ENCODE data around the gene CNTN3. TPM values are rescaled to one million over a fixed set of nuclear protein-coding genes. Genes with fewer than 3 reads are reported as not detected.

Gene CNTN3
- total RNA-seq, 4 donors from 2014 or later, result 1.6 to 3.5 (median 2.6) TPM

DNA sequence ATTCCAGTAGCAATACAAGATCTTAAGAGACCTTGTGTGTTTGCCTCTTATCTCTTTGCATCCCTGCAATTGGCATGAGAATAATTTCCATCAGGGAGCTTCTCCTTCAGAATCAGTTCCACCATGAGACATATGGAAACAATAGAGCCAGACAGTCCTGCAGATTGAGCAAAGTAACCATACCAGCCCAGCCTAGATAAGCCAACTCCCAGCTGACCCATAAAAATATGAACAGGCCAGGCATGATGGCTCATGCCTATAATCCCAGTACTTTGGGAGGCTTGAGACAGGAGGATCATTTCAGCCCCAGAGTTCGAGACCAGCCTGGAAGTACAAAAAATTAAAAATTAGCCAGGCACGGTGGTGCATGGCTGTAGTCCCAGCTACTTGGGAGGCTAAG, 12.7 kb downstream of the CNTN3 start:
- ATAC-seq (ENCODE audit: low FRiP score) (no peak), DNase-seq (ENCODE audit: low spot score) (no peak)
- TF ChIP-seq, protein P1, sequence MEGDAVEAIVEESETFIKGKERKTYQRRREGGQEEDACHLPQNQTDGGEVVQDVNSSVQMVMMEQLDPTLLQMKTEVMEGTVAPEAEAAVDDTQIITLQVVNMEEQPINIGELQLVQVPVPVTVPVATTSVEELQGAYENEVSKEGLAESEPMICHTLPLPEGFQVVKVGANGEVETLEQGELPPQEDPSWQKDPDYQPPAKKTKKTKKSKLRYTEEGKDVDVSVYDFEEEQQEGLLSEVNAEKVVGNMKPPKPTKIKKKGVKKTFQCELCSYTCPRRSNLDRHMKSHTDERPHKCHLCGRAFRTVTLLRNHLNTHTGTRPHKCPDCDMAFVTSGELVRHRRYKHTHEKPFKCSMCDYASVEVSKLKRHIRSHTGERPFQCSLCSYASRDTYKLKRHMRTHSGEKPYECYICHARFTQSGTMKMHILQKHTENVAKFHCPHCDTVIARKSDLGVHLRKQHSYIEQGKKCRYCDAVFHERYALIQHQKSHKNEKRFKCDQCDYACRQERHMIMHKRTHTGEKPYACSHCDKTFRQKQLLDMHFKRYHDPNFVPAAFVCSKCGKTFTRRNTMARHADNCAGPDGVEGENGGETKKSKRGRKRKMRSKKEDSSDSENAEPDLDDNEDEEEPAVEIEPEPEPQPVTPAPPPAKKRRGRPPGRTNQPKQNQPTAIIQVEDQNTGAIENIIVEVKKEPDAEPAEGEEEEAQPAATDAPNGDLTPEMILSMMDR (IDR thresholded peaks at IDR 0.05), result no peak

DNA sequence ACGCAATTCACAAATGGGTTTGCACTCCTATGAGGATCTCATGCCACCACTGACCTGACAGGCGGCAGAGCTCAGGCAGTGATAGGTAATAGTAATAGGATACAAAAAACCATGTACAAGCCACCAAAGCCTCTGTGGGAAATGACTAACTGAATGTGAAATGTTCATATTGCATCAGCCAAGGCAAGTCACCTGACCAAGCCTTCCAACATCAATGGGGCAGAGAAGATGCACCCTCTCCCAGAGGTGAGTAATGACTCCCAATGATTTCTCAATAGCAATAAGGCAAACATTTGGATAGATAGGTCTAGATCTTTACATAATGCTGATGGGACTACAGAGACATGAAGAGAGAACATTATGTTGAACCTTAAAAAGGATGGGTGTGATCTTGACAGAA, 14.9 kb downstream of the CNTN3 start:
- TF ChIP-seq, protein P1 (IDR thresholded peaks at IDR 0.05), result no peak
- ATAC-seq (ENCODE audit: low FRiP score) (no peak), DNase-seq (ENCODE audit: low spot score) (no peak)

DNA sequence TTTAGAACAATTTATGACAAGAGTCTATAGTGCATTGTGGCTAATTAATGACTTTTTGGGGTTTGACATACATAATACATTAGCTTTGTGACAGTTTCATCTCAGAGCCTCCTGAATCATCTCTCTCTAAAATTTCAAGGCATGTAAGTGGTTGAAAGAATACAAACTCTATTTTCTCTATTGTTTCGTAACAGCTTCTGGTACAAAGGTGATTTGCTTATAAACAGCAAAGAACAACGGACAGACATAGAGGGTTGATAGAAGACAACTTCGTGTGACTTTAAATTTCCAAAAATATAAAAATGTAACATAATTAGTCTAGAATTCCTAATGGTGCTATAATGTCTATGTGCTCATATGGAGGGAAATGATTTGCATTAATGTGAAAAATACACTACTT, 21.3 kb downstream of the CNTN3 start:
- DNase-seq (ENCODE audit: low spot score) (no peak), ATAC-seq (ENCODE audit: low FRiP score) (no peak)

DNA sequence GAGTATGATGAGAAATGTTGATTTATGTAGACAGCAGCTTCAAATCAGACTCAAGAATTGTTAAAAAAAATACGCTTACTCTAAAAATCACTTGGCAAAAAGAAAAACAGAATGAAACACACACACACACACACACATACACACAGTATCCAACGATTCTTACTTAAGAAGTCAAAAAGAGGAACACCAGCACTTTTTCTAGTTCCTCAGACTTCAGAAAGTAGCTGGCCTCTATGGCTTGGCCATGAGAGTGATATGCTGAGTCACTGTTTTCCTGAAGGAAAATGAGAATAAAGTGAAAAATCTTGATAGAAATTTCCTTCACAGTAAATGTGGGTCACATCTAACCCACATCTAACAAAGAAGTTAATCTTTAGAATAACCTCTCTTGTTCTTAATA, 22.1 kb downstream of the CNTN3 start:
- ATAC-seq (ENCODE audit: low FRiP score) (no peak), DNase-seq (ENCODE audit: low spot score) (no peak)
- TF ChIP-seq, protein P1 (IDR thresholded peaks at IDR 0.05), result no peak

More for the DNA sequence above, 21.3 kb downstream of the CNTN3 start:
- TF ChIP-seq, protein P1 (IDR thresholded peaks at IDR 0.05), result no peak

DNA sequence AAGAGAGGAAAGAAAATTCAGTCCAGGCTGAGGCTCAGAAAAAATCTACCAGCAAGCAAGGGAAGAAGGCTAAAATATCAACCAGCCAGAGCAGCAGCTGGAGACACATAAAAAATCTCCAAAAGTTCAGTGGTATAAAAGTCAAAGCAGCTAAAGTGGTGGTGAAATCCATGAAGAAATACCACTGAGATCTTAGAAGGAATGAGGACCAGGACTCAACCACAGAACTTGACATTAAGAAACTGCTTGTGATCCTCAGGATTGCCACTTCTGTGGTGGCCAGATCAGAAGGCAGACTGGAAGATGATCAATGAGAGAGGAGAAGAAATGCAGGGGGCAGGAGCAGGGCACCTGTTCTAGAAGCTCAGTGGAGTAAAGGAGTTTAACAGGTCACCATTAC, 22.5 kb downstream of the CNTN3 start:
- TF ChIP-seq, protein P1 (IDR thresholded peaks at IDR 0.05), result no peak
- ATAC-seq (ENCODE audit: low FRiP score) (no peak), DNase-seq (ENCODE audit: low spot score) (no peak)

DNA sequence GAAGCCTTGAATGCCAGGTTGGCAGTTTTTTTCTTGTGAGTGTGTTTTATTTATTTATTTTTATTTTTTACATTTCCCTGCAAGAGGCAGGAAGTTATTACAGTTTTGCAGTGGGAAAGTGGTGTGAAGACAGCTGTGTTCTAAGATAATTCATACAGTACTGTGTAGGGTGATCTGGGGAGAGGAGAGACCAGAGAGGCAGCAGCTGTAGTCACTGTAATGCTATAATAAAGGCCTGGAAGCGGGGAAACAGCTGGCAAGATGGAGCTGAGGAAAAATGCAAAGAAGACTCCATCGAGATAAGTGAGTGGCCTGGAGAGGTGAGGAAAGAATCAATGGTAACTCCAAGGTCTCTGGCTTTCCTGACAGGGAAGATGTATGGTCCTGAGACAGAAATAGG, 23.1 kb downstream of the CNTN3 start:
- TF ChIP-seq, protein P1 (IDR thresholded peaks at IDR 0.05), result no peak
- ATAC-seq (ENCODE audit: low FRiP score), result no peak

DNA sequence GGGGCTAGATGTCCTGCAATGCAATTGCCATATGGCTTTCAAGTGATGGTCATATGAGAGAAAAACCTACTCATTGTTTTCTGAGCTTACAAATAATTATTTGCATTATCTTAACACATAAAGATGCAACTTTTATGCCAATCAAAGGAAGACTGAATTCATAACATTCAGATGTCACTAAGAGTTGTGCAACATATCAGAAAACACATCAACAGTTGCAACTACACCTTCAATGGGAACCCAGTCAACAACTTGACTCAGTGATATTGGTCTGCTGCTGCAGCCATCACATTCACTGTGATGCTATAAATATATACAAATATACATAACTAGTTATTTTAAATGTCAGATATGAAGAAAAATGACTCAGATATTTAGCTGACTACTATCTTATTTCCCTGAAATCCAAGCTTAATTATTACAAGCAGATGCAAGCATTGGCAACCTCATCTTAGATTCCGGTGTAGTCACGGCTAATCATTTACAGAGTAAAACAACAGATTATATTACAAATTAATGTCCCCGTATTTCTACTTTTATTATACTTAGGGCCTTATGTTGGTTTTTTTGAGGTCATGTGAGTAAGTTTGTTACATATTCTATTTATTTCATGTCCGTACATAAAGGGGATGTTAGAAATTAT, 23.7 kb downstream of the CNTN3 start:
- DNase-seq (ENCODE audit: low spot score), result no peak
- no peak for ATAC-seq (ENCODE audit: low FRiP score)
- TF ChIP-seq, protein P1 (IDR thresholded peaks at IDR 0.05), result no peak

More for the DNA sequence above, 23.1 kb downstream of the CNTN3 start:
- no peak for DNase-seq (ENCODE audit: low spot score)
